ENCODE results near the gene CERS6. TPM values are rescaled to one million over a fixed set of nuclear protein-coding genes. Genes with fewer than 3 reads are reported as not detected.

CERS6 gene
- total RNA-seq, 1 donor from 2014 or later, result 23.9 TPM

GRCh38 chr2:168816369-168816768, 360.3 kb downstream of the CERS6 start:
- intact Hi-C loops (cut with micrococcal nuclease), result no loop called here

- intact Hi-C loops (cut with micrococcal nuclease), result no loop called here
These were observed 363.1 kb downstream of the CERS6 start for GRCh38 chr2:168819050-168819715.

GRCh38 chr2:168819829-168820489, 363.9 kb downstream of the CERS6 start:
- intact Hi-C loops (cut with micrococcal nuclease), result no loop called here

GRCh38 chr2:168821577-168821976, 365.5 kb downstream of the CERS6 start:
- intact Hi-C loops (cut with micrococcal nuclease), result no loop called here

- intact Hi-C loops (cut with micrococcal nuclease), result no loop called here
These were observed 365.9 kb downstream of the CERS6 start for GRCh38 chr2:168821992-168822391.

Other genes with a start within 250 kb of the CERS6 start
- gene STK39, start 208.7 kb upstream of the CERS6 start, total RNA-seq, result 33.4 and 34.1 TPM in 2 replicates

Measured in T-helper 1 cell treated with Interleukin-12 subunit alpha and Interleukin-12 subunit beta and Interleukin-4 antibody, amounts not matched to agents 30 ng/mL and 1 ng/mL, for 36 hours (primary cell).